Measurements from ENCODE around the gene MMAB.

Gene MMAB

DNA sequence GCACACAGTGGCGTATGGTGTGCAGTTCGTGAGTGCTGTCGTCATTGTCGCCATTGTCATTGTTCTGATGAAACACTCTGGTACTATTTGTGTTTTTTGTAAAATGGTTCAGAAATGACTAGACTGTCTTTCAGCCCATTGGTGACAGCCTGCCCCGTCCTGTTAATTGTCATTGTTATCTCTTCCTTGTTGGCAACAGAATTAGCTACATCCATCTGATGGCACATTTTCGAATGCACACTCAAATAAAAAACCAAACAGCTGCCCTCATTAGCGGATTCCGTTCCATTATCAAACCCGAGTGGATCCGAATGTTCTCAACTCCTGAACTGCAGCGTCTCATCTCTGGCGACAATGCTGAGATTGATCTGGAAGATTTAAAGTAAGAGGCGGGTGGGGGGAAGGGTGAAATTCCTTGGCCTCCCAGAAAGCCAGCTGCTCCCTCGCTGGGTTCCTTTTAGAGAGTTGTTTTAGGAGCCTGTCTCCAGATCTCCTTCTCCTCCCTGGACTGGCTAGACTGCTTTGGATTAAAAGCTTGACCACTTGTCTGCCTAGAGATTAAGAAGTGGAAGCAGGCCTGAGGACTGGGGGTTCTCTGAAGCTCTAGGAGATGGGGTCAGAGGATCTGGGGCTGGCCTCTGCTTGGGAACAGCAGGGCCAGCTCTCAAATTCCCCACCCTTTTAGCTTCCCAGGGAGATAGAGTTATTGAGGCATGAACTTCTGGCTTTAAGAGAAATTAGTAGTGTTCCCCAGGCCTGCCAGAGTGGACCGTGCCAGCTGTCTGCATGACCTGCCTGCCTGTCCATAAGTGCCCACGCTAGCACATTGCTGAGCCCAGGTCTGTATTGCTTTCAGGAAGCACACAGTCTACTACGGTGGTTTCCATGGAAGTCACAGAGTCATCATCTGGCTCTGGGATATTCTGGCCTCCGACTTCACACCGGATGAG lies 43.3 kb downstream of the MMAB start:
- DNase-seq = no peak
- Histone ChIP-seq H3K4me3 (ENCODE audit: low read depth, low read length) (no peak overlapping the region), H3K27me3 (replicated peaks) (no peaks in the 10 kb centered on the region), H3K27ac (no peak overlapping the region), H3K36me3 (replicated peaks) (peaks cover 18% of the 10 kb centered on the region)
- TF ChIP-seq CTCF (IDR thresholded peaks at IDR 0.05; ENCODE audit: low read depth, low read length, missing control alignments) = no peak
- in situ Hi-C loops (cut with HindIII; ENCODE audit: low pct_ligation_motif_present, low sequenced_read_pairs) = no loop called here

GRCh38 chr12:109527489-109528123 lies 45.7 kb downstream of the MMAB start:
- in situ Hi-C loops (cut with HindIII; ENCODE audit: low pct_ligation_motif_present, low sequenced_read_pairs) = no loop called here
- no peak for TF ChIP-seq CTCF (IDR thresholded peaks at IDR 0.05; ENCODE audit: low read depth, low read length, missing control alignments)
- peaks cover 24% of the 10 kb centered on the region for H3K36me3 ChIP-seq (replicated peaks)

GRCh38 chr12:109525279-109525585 lies 48.1 kb downstream of the MMAB start:
- no peaks in the 10 kb centered on the region for H3K27me3 ChIP-seq (replicated peaks)
- peaks cover 34% of the 10 kb centered on the region for H3K36me3 ChIP-seq (replicated peaks)
- H3K4me3 ChIP-seq (ENCODE audit: low read depth, low read length) = no peak overlapping the region
- no peak for DNase-seq
- TF ChIP-seq CTCF (IDR thresholded peaks at IDR 0.05; ENCODE audit: low read depth, low read length, missing control alignments) = no peak
- in situ Hi-C loops (cut with HindIII; ENCODE audit: low pct_ligation_motif_present, low sequenced_read_pairs) = no loop called here
- H3K27ac ChIP-seq = no peak overlapping the region

More at GRCh38 chr12:109527489-109528123, 45.7 kb downstream of the MMAB start:
- no peaks in the 10 kb centered on the region for H3K27me3 ChIP-seq (replicated peaks)
- DNase-seq = no peak
- H3K4me3 ChIP-seq (ENCODE audit: low read depth, low read length) = no peak overlapping the region
- H3K27ac ChIP-seq = no peak overlapping the region

DNA sequence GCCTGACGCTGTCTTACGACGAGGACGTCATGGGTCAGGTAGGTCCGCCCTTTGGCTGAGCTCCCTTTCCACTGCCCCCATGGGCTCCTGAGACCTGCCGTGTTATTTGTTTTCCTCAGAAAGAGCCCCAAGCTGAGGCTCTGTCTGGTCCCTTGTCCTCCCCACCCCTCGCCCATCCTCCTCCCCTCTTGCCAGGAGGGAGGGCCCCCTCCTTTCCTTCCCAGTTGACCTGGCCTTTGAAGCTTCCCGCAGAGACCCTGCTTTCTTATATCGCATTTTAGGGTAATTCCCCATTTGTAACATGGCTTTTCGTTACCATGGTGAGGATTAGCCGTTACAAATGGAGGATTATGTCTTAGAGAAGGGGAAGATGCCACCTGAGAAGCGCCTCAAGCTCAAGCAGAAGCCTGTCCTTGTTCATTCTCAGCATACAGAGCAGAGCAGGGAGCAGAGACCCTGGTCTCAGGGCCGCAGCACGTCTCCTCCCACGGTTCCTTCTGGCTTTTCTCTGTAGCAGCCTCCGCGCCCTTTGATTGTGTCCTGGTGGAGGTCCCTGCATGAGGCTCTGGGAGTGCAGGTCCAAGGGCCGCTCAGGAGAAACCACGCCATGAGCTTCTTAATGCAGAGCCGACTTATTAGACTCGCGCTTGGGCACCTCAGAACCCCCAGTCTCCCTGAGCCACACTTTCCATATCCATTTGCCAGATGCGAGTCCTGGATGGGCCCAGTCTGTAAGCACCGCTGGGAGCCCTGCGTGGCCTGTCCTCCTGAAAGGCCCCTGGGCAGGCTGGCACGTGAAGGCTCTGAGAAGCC lies 48.6 kb downstream of the MMAB start:
- no peak overlapping the region for H3K27ac ChIP-seq
- no peaks in the 10 kb centered on the region for H3K27me3 ChIP-seq (replicated peaks)
- no peak for TF ChIP-seq CTCF (IDR thresholded peaks at IDR 0.05; ENCODE audit: low read depth, low read length, missing control alignments)
- no peak overlapping the region for H3K4me3 ChIP-seq (ENCODE audit: low read depth, low read length)
- H3K36me3 ChIP-seq (replicated peaks) = peaks cover 34% of the 10 kb centered on the region
- no peak for DNase-seq
- in situ Hi-C loops (cut with HindIII; ENCODE audit: low pct_ligation_motif_present, low sequenced_read_pairs) = no loop called here

DNA sequence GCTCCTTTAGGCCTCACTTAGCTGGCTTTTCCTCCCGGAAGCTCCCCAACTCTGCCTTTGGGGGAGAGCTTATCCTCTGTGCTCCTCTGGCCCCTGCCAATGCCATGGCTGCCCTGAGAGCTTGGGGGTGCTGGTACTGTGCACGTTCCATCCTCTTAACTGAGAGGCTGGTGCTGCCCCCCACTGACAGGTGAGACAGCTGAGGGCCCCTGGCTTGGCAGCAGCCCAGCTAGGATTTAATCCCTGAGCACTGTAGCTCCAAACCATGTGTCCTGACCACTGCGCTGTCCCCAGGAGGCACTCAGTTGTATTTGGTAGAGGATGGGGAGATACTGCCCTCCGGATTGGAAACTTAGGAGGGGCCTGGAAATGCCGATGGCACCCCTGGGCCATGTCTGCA lies 49.8 kb downstream of the MMAB start:
- no peak for TF ChIP-seq CTCF (IDR thresholded peaks at IDR 0.05; ENCODE audit: low read depth, low read length, missing control alignments)
- in situ Hi-C loops (cut with HindIII; ENCODE audit: low pct_ligation_motif_present, low sequenced_read_pairs) = no loop called here
- H3K27ac ChIP-seq = no peak overlapping the region
- no peak for DNase-seq
- peaks cover 34% of the 10 kb centered on the region for H3K36me3 ChIP-seq (replicated peaks)
- no peak overlapping the region for H3K4me3 ChIP-seq (ENCODE audit: low read depth, low read length)
- no peaks in the 10 kb centered on the region for H3K27me3 ChIP-seq (replicated peaks)

All from brain microvascular endothelial cell (primary cell).